ENCODE data around the gene PARD3.
"Not testable (repeated sequence)": the region's sequence is repeated elsewhere in the genome, so short reads cannot be mapped to it uniquely, and the experiment has no call there.

The PARD3 gene

GRCh38 chr10:34074051-34074450 is 741.0 kb downstream of the PARD3 start:
- H3K27ac ChIP-seq (ENCODE audit: low read length), result no peak overlapping the region
- no peaks in the 10 kb centered on the region for H3K9me3 ChIP-seq (ENCODE audit: insufficient read depth, low read length, severe bottlenecking)
- ATAC-seq (ENCODE audit: insufficient read depth, low read depth) (no peak), DNase-seq (no peak)
- no peak for TF ChIP-seq EZH2 (IDR thresholded peaks at IDR 0.05; ENCODE audit: borderline replicate concordance, low read depth, low read length, severe bottlenecking)
- no peaks in the 10 kb centered on the region for H3K79me2 ChIP-seq (ENCODE audit: insufficient read depth, low read length)
- no peak overlapping the region for H3K4me3 ChIP-seq (ENCODE audit: low read depth in 1 of 2, low read length in 2 of 2)
- H3K36me3 ChIP-seq (ENCODE audit: insufficient read depth, low read length), result no peaks in the 10 kb centered on the region
- H3K4me1 ChIP-seq (ENCODE audit: insufficient read depth, low read length), result no peaks in the 10 kb centered on the region
- no peak overlapping the region for H2AFZ ChIP-seq (ENCODE audit: low read depth, low read length)
- H4K20me1 ChIP-seq (ENCODE audit: insufficient read depth, low read length), result no peaks in the 10 kb centered on the region
- H3K27me3 ChIP-seq (ENCODE audit: insufficient read depth, low read length, poor library complexity), result no peaks in the 10 kb centered on the region
- no peak overlapping the region for H3K9ac ChIP-seq (ENCODE audit: low read depth, low read length)
- no peak overlapping the region for H3K4me2 ChIP-seq (ENCODE audit: insufficient read depth, low read length)

GRCh38 chr10:34067741-34068140 is 747.4 kb downstream of the PARD3 start:
- not testable (repeated sequence) for H3K27ac ChIP-seq (ENCODE audit: low read length); H3K36me3 ChIP-seq (ENCODE audit: insufficient read depth, low read length); H3K79me2 ChIP-seq (ENCODE audit: insufficient read depth, low read length); H3K27me3 ChIP-seq (ENCODE audit: insufficient read depth, low read length, poor library complexity); H3K4me3 ChIP-seq (ENCODE audit: low read depth in 1 of 2, low read length in 2 of 2); H3K4me1 ChIP-seq (ENCODE audit: insufficient read depth, low read length); H3K4me2 ChIP-seq (ENCODE audit: insufficient read depth, low read length); H4K20me1 ChIP-seq (ENCODE audit: insufficient read depth, low read length); H3K9me3 ChIP-seq (ENCODE audit: insufficient read depth, low read length, severe bottlenecking); H2AFZ ChIP-seq (ENCODE audit: low read depth, low read length); H3K9ac ChIP-seq (ENCODE audit: low read depth, low read length); ATAC-seq (ENCODE audit: insufficient read depth, low read depth); DNase-seq

GRCh38 chr10:34063592-34063991 is 751.5 kb downstream of the PARD3 start:
- DNase-seq (no peak), ATAC-seq (ENCODE audit: insufficient read depth, low read depth) (no peak)
- Histone ChIP-seq H3K9ac (ENCODE audit: low read depth, low read length) (no peak overlapping the region), H3K9me3 (ENCODE audit: insufficient read depth, low read length, severe bottlenecking) (peaks cover 4% of the 10 kb centered on the region), H3K4me3 (ENCODE audit: low read depth in 1 of 2, low read length in 2 of 2) (no peak overlapping the region), H3K27me3 (ENCODE audit: insufficient read depth, low read length, poor library complexity) (no peaks in the 10 kb centered on the region), H2AFZ (ENCODE audit: low read depth, low read length) (no peak overlapping the region), H3K27ac (ENCODE audit: low read length) (no peak overlapping the region), H3K36me3 (ENCODE audit: insufficient read depth, low read length) (no peaks in the 10 kb centered on the region), H3K4me1 (ENCODE audit: insufficient read depth, low read length) (no peaks in the 10 kb centered on the region), H4K20me1 (ENCODE audit: insufficient read depth, low read length) (no peaks in the 10 kb centered on the region), H3K79me2 (ENCODE audit: insufficient read depth, low read length) (no peaks in the 10 kb centered on the region), H3K4me2 (ENCODE audit: insufficient read depth, low read length) (no peak overlapping the region)
- TF ChIP-seq CTCF (IDR thresholded peaks at IDR 0.05; ENCODE audit: borderline replicate concordance, extremely low read depth, low read length, poor library complexity, severe bottlenecking) (no peak), EZH2 (IDR thresholded peaks at IDR 0.05; ENCODE audit: borderline replicate concordance, low read depth, low read length, severe bottlenecking) (no peak)

- no peaks in the 10 kb centered on the region for H3K79me2 ChIP-seq (ENCODE audit: insufficient read depth, low read length)
- DNase-seq (no peak), ATAC-seq (ENCODE audit: insufficient read depth, low read depth) (no peak)
- no peaks in the 10 kb centered on the region for H3K36me3 ChIP-seq (ENCODE audit: insufficient read depth, low read length)
- no peak overlapping the region for H2AFZ ChIP-seq (ENCODE audit: low read depth, low read length)
- no peaks in the 10 kb centered on the region for H3K4me1 ChIP-seq (ENCODE audit: insufficient read depth, low read length)
- H4K20me1 ChIP-seq (ENCODE audit: insufficient read depth, low read length), result no peaks in the 10 kb centered on the region
- TF ChIP-seq CTCF (IDR thresholded peaks at IDR 0.05; ENCODE audit: borderline replicate concordance, extremely low read depth, low read length, poor library complexity, severe bottlenecking) (no peak), EZH2 (IDR thresholded peaks at IDR 0.05; ENCODE audit: borderline replicate concordance, low read depth, low read length, severe bottlenecking) (no peak)
- no peak overlapping the region for H3K4me3 ChIP-seq (ENCODE audit: low read depth in 1 of 2, low read length in 2 of 2)
- H3K4me2 ChIP-seq (ENCODE audit: insufficient read depth, low read length), result no peak overlapping the region
- no peak overlapping the region for H3K27ac ChIP-seq (ENCODE audit: low read length)
- peaks cover 4% of the 10 kb centered on the region for H3K9me3 ChIP-seq (ENCODE audit: insufficient read depth, low read length, severe bottlenecking)
- H3K9ac ChIP-seq (ENCODE audit: low read depth, low read length), result no peak overlapping the region
- H3K27me3 ChIP-seq (ENCODE audit: insufficient read depth, low read length, poor library complexity), result no peaks in the 10 kb centered on the region
Measured at GRCh38 chr10:34061841-34062240, 753.3 kb downstream of the PARD3 start.
